Activated T-helper 1 cell treated with anti-CD3 and anti-CD28 coated beads, Interleukin-2, amount 50 U/mL, for 16 hours (primary cell): ENCODE measurements around the gene ATG7.
"Not testable (repeated sequence)": the region's sequence is repeated elsewhere in the genome, so short reads cannot be mapped to it uniquely, and the experiment has no call there.

Experiments
- DNase-seq, 2 donors: peaks; one replicate each; pipeline ENCODE4 v3.0.0-alpha.2; 2020; ENCODE audit warnings: low read depth in 1 of 2, low spot score in 1 of 2

The ATG7 gene

GRCh38 chr3:11385326-11385725 lies 113.1 kb downstream of the ATG7 start:
- DNase-seq = no peak

- no peak for DNase-seq
Measured at GRCh38 chr3:11385891-11386290, 113.7 kb downstream of the ATG7 start.

- DNase-seq = no peak
Measured at GRCh38 chr3:11386465-11387113, 114.4 kb downstream of the ATG7 start.

- no peak for DNase-seq
Measured at GRCh38 chr3:11389386-11390268, 117.4 kb downstream of the ATG7 start.

- no peak for DNase-seq
Measured at GRCh38 chr3:11390411-11391131, 118.4 kb downstream of the ATG7 start.

- no peak for DNase-seq
Measured at GRCh38 chr3:11391174-11391879, 119.1 kb downstream of the ATG7 start.

GRCh38 chr3:11392014-11392859 lies 120.0 kb downstream of the ATG7 start:
- no peak for DNase-seq

GRCh38 chr3:11392860-11393114 lies 120.6 kb downstream of the ATG7 start:
- DNase-seq = no peak

GRCh38 chr3:11393401-11393800 lies 121.2 kb downstream of the ATG7 start:
- DNase-seq = no peak

GRCh38 chr3:11394392-11394791 lies 122.2 kb downstream of the ATG7 start:
- no peak for DNase-seq

- no peak for DNase-seq
Measured at GRCh38 chr3:11400213-11400612, 128.0 kb downstream of the ATG7 start.

- DNase-seq = no peak
Measured at GRCh38 chr3:11401434-11401833, 129.2 kb downstream of the ATG7 start.

- DNase-seq = no peak
Measured at GRCh38 chr3:11405323-11405722, 133.1 kb downstream of the ATG7 start.

- DNase-seq = no peak
Measured at GRCh38 chr3:11407644-11408043, 135.4 kb downstream of the ATG7 start.

GRCh38 chr3:11408324-11408859 lies 136.2 kb downstream of the ATG7 start:
- not testable (repeated sequence) for DNase-seq

GRCh38 chr3:11410564-11410963 lies 138.4 kb downstream of the ATG7 start:
- DNase-seq = no peak

GRCh38 chr3:11411956-11412355 lies 139.8 kb downstream of the ATG7 start:
- no peak for DNase-seq

- DNase-seq = no peak
Measured at GRCh38 chr3:11413071-11413470, 140.9 kb downstream of the ATG7 start.

- no peak for DNase-seq
Measured at GRCh38 chr3:11415099-11415498, 142.9 kb downstream of the ATG7 start.

- no peak for DNase-seq
Measured at GRCh38 chr3:11420066-11420465, 147.9 kb downstream of the ATG7 start.
